Activated CD4-positive, alpha-beta T cell treated with anti-CD3 and anti-CD28 coated beads, Interleukin-2, amount 10 ng/mL, durations not matched to agents 24 days and 14 days (primary cell): ENCODE data around the gene NKAIN4. TPM values are rescaled to one million over a fixed set of nuclear protein-coding genes. Genes with fewer than 3 reads are reported as not detected.

ENCODE experiments used
- DNase-seq: peaks from one replicate; pipeline ENCODE4 v3.0.0; 2022
- H3K27ac Mint-ChIP-seq: one replicate; pipeline ENCODE4 v1.8.0; 2022; ENCODE audit warnings: mild to moderate bottlenecking, mixed read lengths
- H3K27me3 Mint-ChIP-seq: one replicate; pipeline ENCODE4 v1.8.0; 2022; ENCODE audit warnings: mixed read lengths
- H3K36me3 Mint-ChIP-seq: one replicate; pipeline ENCODE4 v1.8.0; 2022; ENCODE audit warnings: low read depth, mild to moderate bottlenecking, mixed read lengths
- H3K4me1 Mint-ChIP-seq: one replicate; pipeline ENCODE4 v1.8.0; 2021; ENCODE audit warnings: mixed read lengths
- H3K4me3 Mint-ChIP-seq: one replicate; pipeline ENCODE4 v1.8.0; 2022; ENCODE audit warnings: mild to moderate bottlenecking, moderate library complexity, mixed read lengths
- H3K9me3 Mint-ChIP-seq: one replicate; pipeline ENCODE4 v1.8.0; 2021; ENCODE audit warnings: mixed read lengths
- intact Hi-C: fragments of 100-400 bp; cut with micrococcal nuclease; formaldehyde crosslinking; loops from one replicate; pipeline ENCODE4 v1.15.1; 2023
- total RNA-seq: library from RNA; stranded (reverse); gene quantifications from 2 replicates; pipeline ENCODE4 v1.2.3, GENCODE V29; 2022

The NKAIN4 gene
- total RNA-seq, 1 donor from 2014 or later: not detected

- peak overlapping the region; percentile 99 for H3K4me3 Mint-ChIP-seq
- no peaks in the 10 kb centered on the region for H3K9me3 Mint-ChIP-seq
- no peak for DNase-seq
- peak overlapping the region; percentile 96 for H3K27ac Mint-ChIP-seq
- H3K4me1 Mint-ChIP-seq: peaks cover 37% of the 10 kb centered on the region
- H3K27me3 Mint-ChIP-seq: peaks cover 2% of the 10 kb centered on the region
- intact Hi-C loops: no loop called here
- peaks cover 40% of the 10 kb centered on the region for H3K36me3 Mint-ChIP-seq
These were observed 39.7 kb downstream of the NKAIN4 start for GRCh38 chr20:63214514-63214913.

- H3K27ac Mint-ChIP-seq: no peak overlapping the region
- intact Hi-C loops: no loop called here
- no peaks in the 10 kb centered on the region for H3K9me3 Mint-ChIP-seq
- H3K27me3 Mint-ChIP-seq: peaks cover 2% of the 10 kb centered on the region
- DNase-seq: no peak
- peaks cover 46% of the 10 kb centered on the region for H3K36me3 Mint-ChIP-seq
- peak overlapping the region; percentile 37 for H3K4me3 Mint-ChIP-seq
- H3K4me1 Mint-ChIP-seq: peaks cover 41% of the 10 kb centered on the region
These were observed 41.5 kb downstream of the NKAIN4 start for GRCh38 chr20:63212792-63213191.

- Mint-ChIP-seq H3K27ac (no peak overlapping the region), H3K27me3 (peaks cover 2% of the 10 kb centered on the region), H3K4me3 (peak overlapping the region; percentile 21), H3K4me1 (peaks cover 41% of the 10 kb centered on the region), H3K36me3 (peaks cover 51% of the 10 kb centered on the region), H3K9me3 (no peaks in the 10 kb centered on the region)
- no peak for DNase-seq
- intact Hi-C loops: no loop called here
These were observed 41.9 kb downstream of the NKAIN4 start for GRCh38 chr20:63212393-63212730.

- Mint-ChIP-seq H3K27ac (no peak overlapping the region), H3K4me3 (no peak overlapping the region), H3K4me1 (peaks cover 34% of the 10 kb centered on the region), H3K36me3 (peaks cover 59% of the 10 kb centered on the region), H3K9me3 (no peaks in the 10 kb centered on the region), H3K27me3 (peaks cover under 1% of the 10 kb centered on the region)
- intact Hi-C loops: no loop called here
- DNase-seq: no peak
These were observed 44.2 kb downstream of the NKAIN4 start for GRCh38 chr20:63210011-63210605.

- intact Hi-C loops: no loop called here
- peaks cover 21% of the 10 kb centered on the region for H3K4me1 Mint-ChIP-seq
- no peak overlapping the region for H3K4me3 Mint-ChIP-seq
- H3K9me3 Mint-ChIP-seq: no peaks in the 10 kb centered on the region
- no peak for DNase-seq
- H3K27me3 Mint-ChIP-seq: no peaks in the 10 kb centered on the region
- H3K36me3 Mint-ChIP-seq: peaks cover 57% of the 10 kb centered on the region
- no peak overlapping the region for H3K27ac Mint-ChIP-seq
These were observed 45.8 kb downstream of the NKAIN4 start for GRCh38 chr20:63208346-63208909.

- DNase-seq: no peak
- intact Hi-C loops: no loop called here
- H3K36me3 Mint-ChIP-seq: peaks cover 52% of the 10 kb centered on the region
- no peak overlapping the region for H3K4me3 Mint-ChIP-seq
- peaks cover 10% of the 10 kb centered on the region for H3K4me1 Mint-ChIP-seq
- H3K27me3 Mint-ChIP-seq: no peaks in the 10 kb centered on the region
- H3K9me3 Mint-ChIP-seq: no peaks in the 10 kb centered on the region
- no peak overlapping the region for H3K27ac Mint-ChIP-seq
These were observed 47.4 kb downstream of the NKAIN4 start for GRCh38 chr20:63206878-63207277.

GRCh38 chr20:63205896-63206295 lies 48.4 kb downstream of the NKAIN4 start:
- Mint-ChIP-seq H3K4me1 (peaks cover 6% of the 10 kb centered on the region), H3K36me3 (peaks cover 57% of the 10 kb centered on the region), H3K4me3 (no peak overlapping the region), H3K27ac (no peak overlapping the region), H3K9me3 (no peaks in the 10 kb centered on the region), H3K27me3 (no peaks in the 10 kb centered on the region)
- intact Hi-C loops: no loop called here
- DNase-seq: no peak

GRCh38 chr20:63204362-63204761 lies 49.9 kb downstream of the NKAIN4 start:
- Mint-ChIP-seq H3K27me3 (no peaks in the 10 kb centered on the region), H3K27ac (no peak overlapping the region), H3K36me3 (peaks cover 50% of the 10 kb centered on the region), H3K4me3 (no peak overlapping the region), H3K4me1 (peaks cover 6% of the 10 kb centered on the region), H3K9me3 (no peaks in the 10 kb centered on the region)
- no peak for DNase-seq
- intact Hi-C loops: no loop called here

- peaks cover 49% of the 10 kb centered on the region for H3K36me3 Mint-ChIP-seq
- H3K4me3 Mint-ChIP-seq: no peak overlapping the region
- H3K4me1 Mint-ChIP-seq: peaks cover 4% of the 10 kb centered on the region
- intact Hi-C loops: no loop called here
- DNase-seq: no peak
- H3K27ac Mint-ChIP-seq: no peak overlapping the region
- H3K9me3 Mint-ChIP-seq: no peaks in the 10 kb centered on the region
- H3K27me3 Mint-ChIP-seq: no peaks in the 10 kb centered on the region
These were observed 51.3 kb downstream of the NKAIN4 start for GRCh38 chr20:63202811-63203526.

- no peaks in the 10 kb centered on the region for H3K27me3 Mint-ChIP-seq
- peaks cover 49% of the 10 kb centered on the region for H3K36me3 Mint-ChIP-seq
- H3K9me3 Mint-ChIP-seq: no peaks in the 10 kb centered on the region
- no peak for DNase-seq
- no peak overlapping the region for H3K27ac Mint-ChIP-seq
- intact Hi-C loops: no loop called here
- H3K4me3 Mint-ChIP-seq: no peak overlapping the region
- peaks cover 3% of the 10 kb centered on the region for H3K4me1 Mint-ChIP-seq
These were observed 52.2 kb downstream of the NKAIN4 start for GRCh38 chr20:63202021-63202420.

GRCh38 chr20:63198606-63199005 lies 55.7 kb downstream of the NKAIN4 start:
- Mint-ChIP-seq H3K27me3 (no peaks in the 10 kb centered on the region), H3K36me3 (peaks cover 45% of the 10 kb centered on the region), H3K9me3 (no peaks in the 10 kb centered on the region), H3K4me1 (peaks cover 8% of the 10 kb centered on the region), H3K4me3 (no peak overlapping the region), H3K27ac (no peak overlapping the region)
- intact Hi-C loops: no loop called here
- DNase-seq: no peak

GRCh38 chr20:63196768-63197470 lies 57.3 kb downstream of the NKAIN4 start:
- no peak for DNase-seq
- H3K9me3 Mint-ChIP-seq: no peaks in the 10 kb centered on the region
- H3K4me3 Mint-ChIP-seq: no peak overlapping the region
- intact Hi-C loops: no loop called here
- H3K36me3 Mint-ChIP-seq: peaks cover 37% of the 10 kb centered on the region
- peaks cover 8% of the 10 kb centered on the region for H3K4me1 Mint-ChIP-seq
- no peaks in the 10 kb centered on the region for H3K27me3 Mint-ChIP-seq
- no peak overlapping the region for H3K27ac Mint-ChIP-seq

- Mint-ChIP-seq H3K4me1 (peaks cover 8% of the 10 kb centered on the region), H3K9me3 (no peaks in the 10 kb centered on the region), H3K27me3 (no peaks in the 10 kb centered on the region), H3K27ac (no peak overlapping the region), H3K4me3 (no peak overlapping the region), H3K36me3 (peaks cover 29% of the 10 kb centered on the region)
- intact Hi-C loops: no loop called here
- DNase-seq: no peak
These were observed 59.5 kb downstream of the NKAIN4 start for GRCh38 chr20:63194797-63195173.
